HG02763 (cell line): ENCODE data around the gene KIAA1614.

ENCODE experiments used
- ATAC-seq: cut with Tn5 transposase; IDR thresholded peaks from one replicate; pipeline ENCODE4 v1.9.1; 2021; ENCODE audit warnings: mild to moderate bottlenecking, moderate library complexity; ENCODE audit not compliant: unreplicated experiment

Gene KIAA1614

DNA sequence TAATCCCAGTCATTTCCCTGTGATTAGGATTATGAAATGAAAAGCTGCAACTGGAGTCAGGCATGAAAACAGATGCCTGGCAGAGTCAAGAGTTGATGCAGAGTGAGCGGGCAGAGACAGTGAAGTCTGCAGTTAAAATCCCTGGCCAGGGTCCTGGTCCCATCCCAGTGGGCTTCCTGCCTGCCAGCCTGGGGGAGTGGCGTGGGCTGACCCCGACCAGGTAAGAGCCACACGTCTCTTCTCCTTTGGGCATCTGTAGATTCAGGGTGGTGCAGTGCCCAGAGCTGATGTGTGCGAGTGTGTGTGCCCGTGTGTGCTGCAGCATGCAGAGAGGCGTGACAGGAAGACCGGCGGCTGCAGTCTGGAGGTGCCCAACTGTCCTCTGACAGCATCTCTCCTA lies 6.2 kb upstream of the KIAA1614 start:
- ATAC-seq: no peak

DNA sequence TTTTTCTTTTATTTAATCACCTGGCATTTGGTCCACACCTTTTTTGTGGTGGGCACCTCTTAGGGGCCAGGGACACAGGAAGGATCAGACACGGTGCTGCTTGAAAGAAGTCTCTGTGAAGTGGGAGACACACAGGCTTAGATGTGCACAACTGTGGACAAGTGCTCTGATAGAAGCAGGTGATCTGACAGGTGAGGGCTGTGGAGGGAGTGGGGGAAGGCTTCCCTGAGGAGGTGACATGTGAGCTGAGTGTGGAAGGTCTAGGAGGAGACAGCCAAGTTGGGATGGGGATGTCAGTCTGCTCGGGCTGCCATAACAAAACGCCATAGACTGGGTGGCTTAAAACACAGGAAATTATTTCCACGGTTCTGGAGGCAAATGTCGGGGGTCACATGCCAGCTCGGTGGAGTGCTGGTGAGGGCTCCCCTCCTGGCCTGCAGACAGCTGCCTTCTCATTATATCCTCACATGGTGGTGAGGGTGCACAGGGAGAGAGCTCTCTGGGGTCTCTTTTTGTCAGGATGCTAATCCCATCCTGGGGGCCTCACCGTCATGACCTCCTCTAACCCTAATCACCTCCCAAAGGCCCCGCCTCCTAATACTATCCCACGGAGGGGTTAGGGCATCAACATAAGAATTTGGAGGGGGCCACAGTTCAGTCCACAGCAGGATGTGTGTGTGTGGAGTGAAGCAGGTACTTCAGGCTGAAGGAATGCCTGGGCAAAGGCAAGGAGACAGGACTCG lies 5.2 kb upstream of the KIAA1614 start:
- ATAC-seq: no peak

DNA sequence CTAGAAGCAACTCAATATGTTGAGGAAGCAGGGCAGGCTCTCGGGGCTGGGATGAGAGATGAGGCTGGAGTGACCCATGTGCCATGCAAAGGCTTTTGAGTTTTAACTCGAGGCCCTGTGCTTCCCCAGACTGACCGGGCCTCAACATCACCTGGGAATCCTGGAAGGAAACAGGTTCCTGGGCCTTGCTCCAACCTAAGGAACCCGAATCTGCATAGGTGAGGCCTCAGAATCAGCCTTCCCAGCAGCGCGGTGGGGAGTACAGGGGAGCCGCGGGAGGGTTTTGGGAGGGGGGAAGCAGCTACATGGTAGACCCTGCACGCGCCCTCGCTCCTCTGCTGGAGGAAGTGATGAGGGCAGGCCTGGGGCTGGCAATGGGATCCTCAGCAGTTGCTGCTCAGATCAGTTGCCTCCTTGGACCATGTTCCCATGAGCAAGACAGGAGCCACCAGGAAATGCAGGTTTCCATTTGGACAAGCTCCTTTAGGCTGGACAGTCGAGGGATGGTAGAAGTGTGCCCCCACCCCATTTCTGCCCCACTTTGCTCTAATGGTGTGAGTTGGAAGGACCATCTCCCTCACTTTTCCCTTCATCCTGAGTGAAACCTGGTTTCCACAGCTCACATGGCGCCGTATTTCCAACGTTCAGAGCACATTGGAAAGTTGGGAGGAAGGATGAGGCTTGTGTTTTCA lies 4.5 kb upstream of the KIAA1614 start:
- no peak for ATAC-seq

DNA sequence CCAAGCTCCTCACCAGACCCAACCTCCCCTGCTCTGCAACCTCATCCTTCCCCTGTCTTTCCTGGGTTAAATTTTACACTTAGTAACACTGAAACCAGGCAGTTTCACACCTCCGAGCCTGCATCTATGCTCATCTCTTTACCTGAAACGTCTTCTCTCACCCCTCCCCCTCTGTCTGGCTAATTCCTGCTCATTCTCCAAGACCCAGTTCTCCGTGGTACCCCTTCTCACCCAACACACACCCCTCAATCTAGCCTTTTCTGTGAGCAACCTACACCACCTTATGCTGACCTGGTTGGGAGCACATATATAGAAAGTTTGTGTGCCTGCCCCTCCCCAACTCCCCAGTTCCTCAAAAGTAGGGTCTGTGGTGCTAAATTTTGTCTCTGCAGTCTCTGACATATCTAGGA lies 3.7 kb upstream of the KIAA1614 start:
- peak; percentile 25 for ATAC-seq

DNA sequence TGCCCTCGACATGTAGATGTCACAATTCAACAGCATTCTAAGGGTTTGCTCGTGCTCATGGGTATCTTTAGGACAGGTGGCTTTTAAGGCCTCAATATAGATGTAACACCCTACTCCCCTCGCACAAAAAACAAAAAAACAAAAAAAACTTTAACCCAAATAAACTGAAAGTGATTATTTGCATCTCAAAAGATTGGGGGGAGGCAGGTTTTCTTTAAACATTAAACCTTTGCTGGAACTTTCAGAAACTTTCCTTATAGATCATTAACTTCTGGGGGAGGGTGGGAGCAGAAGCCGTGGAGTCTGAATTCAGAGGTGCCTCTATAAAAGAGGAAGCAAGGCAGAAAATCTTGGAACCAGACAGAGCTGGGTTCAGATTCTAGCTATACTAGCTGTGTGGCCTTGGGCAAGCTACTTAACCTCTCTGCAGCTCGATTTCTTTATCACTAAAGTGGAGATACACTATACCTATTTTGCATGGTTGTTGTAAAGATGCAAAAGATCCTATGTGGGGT lies 3.2 kb upstream of the KIAA1614 start:
- peak; percentile 46 for ATAC-seq

DNA sequence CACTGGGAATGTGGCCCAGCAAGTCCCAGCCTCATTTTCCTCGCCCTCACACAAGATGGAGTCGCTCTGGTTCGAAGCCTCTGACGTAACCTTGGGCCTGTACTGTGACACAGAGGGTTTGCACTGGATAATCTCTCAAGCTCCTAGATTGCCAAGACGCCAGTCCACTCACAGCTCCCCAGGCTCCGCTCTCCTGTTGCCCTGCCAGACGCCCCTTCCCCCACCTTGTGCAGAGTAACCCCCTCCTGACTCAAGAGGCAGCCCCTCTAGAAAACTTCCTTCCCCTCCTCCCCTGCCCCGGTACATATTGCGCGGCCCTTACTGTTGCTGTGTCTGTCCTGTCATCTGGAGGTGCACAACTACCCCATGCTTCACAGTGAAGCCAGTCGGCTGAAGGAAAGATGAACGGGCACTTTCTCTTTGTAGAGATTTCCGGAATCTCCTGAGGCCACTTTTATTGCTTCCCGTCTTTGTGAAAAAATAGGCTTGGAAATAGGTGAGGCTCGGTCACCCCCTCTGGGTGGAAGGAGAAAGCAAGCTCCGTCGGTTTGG lies 981 bp upstream of the KIAA1614 start:
- ATAC-seq: no peak

DNA sequence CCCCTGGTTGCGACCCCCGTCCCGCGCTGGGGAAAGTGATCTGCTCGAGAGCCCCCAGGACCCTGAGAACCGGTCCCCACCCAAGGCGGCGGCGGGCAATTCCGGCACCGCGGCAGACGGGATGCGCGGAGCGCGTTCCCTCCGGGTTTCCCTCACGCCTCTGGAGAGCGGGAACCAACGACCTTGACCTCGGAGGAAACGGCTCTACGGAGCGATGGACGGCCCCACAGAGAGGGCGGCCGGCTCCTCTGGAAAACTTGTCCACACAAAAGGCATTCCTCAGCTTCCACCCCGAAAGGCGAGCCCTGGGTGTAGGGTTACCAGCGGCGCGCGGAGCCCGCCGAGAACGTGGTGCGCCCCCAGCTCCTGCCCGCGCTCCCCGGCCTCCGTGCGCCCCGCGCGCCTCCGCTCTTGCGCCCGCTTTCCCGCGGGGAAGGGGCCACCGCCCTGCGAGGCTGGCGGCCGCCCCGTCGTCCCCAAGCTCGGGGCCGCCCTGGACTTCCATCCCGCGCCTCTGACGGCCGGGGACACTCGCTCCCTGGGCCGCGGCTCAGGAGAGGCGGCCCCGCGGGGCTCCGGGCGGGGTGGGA lies 391 bp upstream of the KIAA1614 start:
- ATAC-seq: no peak

DNA sequence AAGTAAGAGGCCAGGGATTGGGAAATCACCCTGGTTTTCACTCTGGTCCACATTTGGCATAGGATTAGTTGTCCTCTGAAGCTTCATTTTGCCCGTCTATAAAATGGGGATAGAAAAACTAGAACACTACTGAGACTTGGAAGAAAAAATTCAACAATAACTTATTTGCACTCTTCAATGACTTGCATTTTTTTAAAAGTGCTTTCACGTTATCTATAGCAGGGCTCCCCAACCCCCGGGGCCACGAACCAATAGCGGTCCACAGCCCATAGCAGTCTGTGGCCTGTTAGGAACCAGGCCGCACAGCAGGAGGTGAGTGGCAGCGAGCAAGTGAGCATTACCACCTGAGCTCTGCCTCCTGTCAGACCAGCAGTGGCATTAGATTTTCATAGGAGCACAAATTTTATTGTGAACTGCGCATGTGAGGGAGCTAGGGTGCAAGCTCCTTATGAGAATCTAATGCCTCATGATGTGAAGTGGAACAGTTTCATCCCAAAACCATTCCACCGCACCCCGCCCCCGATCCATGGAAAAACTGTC lies 2.8 kb downstream of the KIAA1614 start:
- ATAC-seq: no peak

DNA sequence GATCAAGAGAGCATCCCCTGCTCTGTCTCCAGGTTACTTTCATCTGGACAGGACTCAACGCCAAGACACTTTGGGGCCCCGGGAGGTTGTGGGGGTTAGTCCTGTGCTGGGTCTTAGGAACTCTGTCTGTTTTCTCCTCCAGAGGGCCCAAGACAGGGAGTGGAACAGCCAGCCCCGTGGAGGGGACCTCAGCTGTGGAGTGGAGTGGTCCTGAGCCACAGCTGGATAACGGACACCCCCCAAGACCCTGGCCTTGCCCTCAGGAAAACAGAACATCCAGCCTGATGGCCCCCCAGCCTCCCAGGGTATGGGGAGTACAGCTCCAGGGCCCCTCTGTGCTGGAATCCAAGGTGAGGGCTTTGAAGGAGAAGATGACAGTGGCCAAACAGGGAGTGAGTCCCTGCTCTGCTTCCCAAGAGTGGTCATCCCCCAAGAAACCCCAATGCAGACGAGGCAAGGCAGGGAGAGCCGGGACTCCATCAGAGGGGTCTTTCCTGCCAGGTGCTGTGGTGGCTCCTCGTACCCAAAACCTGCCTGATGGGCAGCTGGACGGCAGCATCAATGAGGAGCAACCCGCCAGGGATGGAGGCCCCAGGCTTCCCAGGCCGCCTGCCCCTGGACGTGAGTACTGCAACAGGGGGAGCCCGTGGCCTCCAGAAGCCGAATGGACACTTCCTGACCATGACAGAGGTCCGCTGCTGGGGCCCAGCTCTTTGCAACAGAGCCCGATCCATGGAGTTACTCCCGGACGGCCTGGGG lies 3.5 kb downstream of the KIAA1614 start:
- no peak for ATAC-seq

DNA sequence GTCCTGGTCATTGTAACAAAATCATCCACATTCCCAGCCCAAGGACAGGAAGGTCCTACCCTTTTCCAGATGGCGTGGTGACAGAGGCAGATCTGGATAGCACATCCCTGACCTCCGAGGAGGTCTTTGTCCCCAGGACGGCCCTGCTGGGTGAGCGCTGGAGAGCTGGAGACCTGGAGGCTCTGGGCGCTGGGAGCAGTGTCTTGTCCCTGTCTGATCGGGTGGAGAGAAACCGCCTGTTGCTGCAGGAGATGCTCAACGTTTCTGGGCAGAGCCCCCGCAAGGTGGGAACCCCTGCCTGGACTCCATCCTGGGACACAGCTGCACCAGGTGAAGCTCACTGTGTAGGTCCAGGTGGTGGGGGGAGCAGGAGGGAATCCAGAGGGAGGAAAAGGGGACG lies 4.1 kb downstream of the KIAA1614 start:
- no peak for ATAC-seq

DNA sequence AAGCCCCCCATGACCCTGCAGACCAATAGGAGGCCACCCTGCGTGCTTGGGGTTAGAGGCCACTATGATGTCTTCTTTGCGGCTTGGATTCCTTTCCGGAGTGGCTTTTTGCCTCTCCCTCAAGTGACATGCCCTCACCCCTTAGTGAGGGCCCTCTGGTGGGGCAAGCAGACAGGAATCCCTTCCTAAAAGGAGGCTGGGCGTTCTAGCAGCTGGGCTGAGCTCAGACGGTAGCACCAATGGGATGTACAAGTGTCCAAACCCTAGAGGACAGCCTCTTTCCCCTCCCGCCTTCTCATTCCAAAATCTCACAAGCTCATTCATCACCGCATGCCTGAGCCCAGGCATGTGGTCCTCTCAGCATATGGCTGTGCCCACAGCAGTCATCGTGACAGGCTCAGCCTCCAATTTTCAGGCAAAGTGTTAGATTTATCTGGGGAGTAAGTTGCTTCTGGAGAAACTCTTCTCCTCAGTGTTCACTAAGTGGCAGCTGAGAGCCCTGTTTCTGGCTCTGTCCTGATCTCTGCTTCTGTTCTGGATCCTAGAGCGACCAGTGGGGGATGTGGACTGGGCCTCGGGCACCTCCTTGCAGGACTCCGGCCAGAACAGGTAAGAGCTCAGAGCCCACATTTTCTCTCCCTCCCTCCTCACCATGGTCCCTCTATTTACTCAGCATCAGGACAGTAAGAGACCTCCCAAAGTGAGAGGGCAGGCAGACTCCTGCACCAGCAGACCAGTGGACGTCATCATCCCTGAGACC lies 4.8 kb downstream of the KIAA1614 start:
- ATAC-seq: no peak

DNA sequence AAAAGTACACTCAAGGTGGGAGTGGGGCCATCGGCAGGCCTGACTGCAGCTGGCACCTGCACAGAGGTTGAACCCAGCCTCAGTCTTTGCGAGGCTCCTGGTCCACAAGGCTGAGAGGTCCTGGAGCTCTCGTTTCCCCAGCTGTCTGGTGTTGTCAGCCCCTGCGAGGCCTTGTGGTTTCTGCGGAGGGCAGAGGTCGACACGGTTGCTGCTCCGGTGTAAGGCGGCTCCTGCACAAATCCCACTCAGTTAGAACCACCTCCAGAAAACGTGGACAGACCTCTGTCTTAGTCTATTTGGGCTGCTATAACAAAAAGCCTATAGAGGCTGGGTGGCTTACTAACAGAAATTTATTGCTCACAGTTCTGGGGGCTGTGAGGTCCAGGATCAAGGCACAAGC lies 5.8 kb downstream of the KIAA1614 start:
- ATAC-seq: no peak

DNA sequence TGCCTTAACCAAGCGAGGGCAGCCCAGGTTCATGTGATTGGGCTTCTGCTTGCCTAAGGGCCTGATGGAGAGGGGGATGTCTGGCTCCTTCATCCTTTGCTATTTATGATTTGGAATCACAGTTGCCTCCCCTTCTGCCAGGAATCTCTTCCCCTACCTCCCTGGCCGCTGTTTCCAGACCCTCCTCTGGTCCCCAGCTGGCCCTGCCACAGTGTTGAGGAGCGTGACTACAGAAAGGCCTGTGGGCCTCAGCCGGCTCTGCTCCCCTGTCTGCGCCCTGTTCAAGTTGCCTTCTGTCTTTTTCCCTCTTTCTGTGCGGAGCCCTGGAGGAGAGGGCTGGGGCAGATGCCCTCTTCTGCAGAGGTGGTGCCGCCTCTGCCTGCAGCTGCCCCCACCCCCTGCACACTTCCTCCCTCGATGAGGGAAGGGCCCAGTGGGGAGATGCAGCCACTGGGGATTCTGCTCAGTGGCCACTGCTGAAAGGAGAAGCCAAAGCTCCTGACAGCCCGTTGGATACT lies 6.5 kb downstream of the KIAA1614 start:
- no peak for ATAC-seq

DNA sequence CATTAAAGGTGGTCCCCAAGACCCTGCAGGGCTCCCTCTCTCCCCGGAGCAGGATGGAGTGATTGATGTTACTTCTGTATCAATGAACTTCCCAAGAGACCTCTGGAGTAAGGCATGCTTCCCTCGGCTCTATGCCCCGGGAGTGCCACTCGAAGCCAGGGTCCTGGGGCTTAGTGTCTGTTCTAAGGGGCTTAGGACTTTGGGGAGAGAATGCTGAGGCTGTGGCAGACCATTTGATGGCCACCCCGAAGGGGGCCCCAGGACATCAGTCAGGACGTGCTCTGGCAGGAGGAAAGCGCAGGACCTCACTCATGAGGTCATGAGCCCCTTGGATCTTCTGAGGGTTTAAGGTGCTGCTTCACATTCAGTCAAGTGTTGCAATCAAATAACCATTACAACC lies 7.5 kb downstream of the KIAA1614 start:
- ATAC-seq: no peak

DNA sequence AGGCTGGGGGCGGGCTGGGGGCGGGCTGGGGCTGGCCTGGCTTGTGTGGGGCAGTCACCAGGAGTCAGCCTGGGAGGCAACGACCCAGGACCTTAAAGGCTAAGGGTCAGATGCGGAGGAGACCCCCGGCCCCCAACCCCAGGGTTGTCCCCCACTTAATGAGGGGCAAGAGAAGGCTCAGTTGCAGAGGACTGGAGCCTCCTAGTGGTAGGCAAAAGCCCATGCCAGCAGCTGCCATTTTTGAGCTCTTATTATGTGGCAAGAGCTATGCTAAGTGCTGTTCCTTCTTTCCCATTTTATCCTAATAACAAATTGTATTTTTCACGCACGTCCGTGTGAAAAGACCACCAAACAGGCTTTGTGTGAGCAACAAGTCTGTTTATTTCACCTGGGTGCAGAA lies 8.0 kb downstream of the KIAA1614 start:
- no peak for ATAC-seq

DNA sequence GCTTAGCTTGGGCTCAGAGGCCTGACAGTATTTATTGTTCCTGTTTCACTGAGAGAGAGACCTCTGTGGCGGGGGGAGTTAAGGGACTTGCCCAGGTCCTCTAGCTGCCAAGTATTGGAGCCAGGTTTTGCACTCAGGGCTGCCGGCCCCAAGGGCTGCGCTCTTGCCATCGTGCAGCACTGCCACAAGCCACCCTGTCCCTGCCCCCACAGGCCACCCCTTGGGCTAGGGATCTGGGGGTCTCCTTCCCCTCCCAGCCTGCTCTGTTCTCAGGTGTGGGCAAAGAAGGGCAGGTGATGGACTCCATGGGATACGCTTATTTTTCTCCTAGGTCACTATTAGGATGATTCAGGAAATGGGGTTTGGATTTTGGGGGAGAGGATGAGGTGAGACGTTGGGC lies 8.7 kb downstream of the KIAA1614 start:
- ATAC-seq: no peak

DNA sequence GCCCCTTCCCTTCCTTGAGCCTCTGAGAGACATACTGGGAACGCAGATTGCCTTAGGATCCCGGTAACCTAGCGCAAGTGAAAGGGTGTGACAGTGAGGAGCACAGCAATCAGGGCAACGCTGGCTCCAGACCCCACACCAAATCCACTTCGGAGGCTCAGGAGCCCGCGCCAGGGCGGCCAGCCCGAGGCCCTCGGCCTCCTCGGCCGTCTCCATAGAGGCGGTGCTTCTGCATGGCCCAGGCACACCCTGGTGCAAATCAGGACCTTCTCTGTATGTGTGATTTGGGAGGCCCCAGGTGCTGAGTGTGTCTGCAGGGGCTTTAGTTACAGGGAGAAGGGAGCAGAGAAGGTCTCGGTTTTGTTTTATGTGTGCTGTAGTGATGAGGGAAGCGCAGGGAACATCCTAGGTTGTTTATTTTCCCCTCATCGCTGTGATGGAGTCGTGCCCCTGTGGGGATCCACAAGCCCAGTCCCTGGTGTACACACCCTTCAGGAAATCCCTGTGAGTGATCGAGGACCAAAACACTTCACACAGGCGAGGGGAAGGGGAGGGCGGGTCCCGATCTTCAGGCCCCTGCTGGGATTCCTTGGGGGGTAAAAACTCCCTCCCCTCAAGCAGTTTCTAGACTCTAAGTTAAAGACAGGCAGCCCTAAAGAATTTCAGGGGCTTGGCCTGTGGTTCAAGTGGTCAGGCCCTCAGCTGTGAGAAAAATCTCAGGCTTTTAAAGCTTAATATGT lies 9.4 kb downstream of the KIAA1614 start:
- ATAC-seq: no peak

DNA sequence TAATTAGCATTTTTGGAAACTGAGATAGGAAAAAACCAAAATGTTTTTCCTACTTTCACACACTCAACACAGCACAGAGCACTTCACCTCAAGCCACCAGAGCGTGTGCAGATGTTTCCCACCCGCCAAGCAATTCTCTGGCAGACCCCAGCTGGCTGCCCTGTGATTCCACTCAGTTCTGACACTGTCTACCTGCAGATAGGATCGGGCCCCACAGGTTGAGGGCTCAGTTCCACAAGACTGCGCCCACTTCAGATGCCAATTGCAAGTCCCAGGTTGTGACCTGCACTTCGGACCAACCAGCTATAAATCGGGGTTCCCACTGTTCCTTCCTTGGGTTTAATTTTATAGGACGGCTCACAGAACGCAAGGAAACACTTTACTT lies 9.9 kb downstream of the KIAA1614 start:
- ATAC-seq: no peak
